Measurements from ENCODE around the gene C21orf58.
"Not testable (repeated sequence)": the region's sequence is repeated elsewhere in the genome, so short reads cannot be mapped to it uniquely, and the experiment has no call there.

Gene C21orf58

GRCh38 chr21:46323710-46324389 lies at the start of gene C21orf58, which contains the start of gene PCNT:
C21orf58 (minus strand) TSS chr21:46323870; CDS start chr21:46322738, 1,132 bp downstream.
PCNT (plus strand) TSS chr21:46324156; CDS start chr21:46324229, 73 bp downstream.
- DNase-seq: peak; percentile 99

- DNase-seq: not testable (repeated sequence)
These were observed 49.3 kb upstream of the C21orf58 start for GRCh38 chr21:46372947-46373346.

DNA sequence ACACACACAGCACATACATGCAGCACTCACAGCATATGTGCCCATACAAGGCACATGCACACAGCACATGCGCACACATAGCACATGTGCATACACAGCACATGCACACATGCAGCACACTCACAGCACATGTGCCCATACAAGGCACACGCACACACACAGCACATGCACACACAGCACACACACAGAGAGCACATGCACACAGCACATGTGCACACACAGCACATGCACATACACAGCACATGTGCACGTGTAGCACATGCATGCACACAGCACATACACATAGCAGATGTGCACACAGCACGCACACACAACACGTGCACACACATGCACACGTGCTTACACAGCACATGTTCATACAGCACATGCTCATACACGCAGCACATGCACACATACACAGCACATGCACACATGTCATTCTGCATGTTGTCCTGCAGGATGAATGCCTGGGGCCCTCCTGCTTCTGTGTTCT lies 48.4 kb upstream of the C21orf58 start:
- DNase-seq: no peak

DNA sequence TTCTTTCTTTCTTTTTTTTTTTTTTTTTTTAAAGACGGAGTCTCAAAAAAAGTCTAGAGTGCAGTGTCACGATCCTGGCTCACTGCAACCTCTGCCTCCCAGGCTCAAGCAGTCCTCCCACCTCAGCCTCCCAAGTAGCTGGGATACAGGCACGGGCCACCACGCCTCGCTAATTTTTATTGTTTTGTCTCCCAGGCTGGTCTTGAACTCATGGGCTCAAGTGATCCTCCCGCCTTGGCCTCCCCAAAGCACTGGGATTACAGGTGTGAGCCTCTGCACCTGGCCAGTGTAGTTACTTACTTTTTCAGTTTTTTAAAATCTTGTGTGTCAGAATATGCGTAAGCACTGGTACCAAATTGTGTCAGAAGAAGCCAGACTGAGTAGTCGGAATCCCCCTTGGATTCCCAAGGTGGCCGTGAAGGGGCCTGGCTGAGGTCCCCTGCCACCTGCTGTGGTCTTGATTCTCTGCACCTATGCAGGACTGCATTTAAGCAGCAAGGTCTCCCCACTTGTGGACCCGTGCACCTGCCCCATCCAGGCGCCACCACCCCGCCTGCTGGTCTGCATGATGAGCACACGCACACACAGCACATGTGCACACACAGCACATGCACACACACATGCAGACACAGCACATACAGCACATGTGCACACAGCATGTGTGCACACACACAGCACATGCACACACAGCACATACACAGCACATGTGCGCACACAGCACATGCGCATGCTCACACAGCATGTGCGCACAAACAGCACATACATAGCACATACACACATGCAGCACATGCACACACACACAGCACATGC lies 47.7 kb upstream of the C21orf58 start:
- no peak for DNase-seq

DNA sequence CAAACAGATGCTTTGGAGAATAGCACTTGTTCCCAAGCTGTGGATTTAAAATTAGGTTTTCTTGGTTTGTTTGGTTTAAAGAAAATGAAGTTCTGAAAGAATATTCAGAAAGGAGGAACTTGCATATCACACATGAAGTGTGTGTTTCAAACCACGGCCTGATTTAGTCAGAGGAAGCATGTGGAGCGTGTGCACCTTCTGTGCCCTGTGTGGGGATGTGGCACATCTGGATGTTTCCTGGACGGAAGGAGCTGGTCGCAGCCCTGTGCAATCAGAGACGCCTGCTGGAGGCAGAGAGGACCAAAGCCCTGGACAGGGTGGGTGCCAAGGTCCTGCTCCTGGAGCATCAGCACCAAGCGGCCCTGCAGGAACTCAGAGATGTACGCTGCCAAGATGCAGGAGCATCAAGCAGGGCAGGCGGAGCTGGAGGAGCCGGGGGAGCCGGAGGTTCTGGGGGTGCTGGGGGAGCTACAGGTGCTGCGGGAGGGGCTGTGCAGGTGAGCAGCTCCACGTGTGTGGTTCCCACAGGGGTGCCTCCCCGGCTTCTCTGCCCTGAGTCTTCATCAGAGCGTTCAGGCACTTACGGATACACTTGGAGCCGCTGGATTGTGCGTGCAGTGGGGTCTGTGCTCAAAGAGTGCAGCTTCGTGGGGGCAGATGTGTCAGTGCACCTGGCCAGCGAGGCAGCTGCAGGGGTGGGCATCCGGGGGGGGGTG lies 46.0 kb upstream of the C21orf58 start:
- peak; percentile 3 for DNase-seq

DNA sequence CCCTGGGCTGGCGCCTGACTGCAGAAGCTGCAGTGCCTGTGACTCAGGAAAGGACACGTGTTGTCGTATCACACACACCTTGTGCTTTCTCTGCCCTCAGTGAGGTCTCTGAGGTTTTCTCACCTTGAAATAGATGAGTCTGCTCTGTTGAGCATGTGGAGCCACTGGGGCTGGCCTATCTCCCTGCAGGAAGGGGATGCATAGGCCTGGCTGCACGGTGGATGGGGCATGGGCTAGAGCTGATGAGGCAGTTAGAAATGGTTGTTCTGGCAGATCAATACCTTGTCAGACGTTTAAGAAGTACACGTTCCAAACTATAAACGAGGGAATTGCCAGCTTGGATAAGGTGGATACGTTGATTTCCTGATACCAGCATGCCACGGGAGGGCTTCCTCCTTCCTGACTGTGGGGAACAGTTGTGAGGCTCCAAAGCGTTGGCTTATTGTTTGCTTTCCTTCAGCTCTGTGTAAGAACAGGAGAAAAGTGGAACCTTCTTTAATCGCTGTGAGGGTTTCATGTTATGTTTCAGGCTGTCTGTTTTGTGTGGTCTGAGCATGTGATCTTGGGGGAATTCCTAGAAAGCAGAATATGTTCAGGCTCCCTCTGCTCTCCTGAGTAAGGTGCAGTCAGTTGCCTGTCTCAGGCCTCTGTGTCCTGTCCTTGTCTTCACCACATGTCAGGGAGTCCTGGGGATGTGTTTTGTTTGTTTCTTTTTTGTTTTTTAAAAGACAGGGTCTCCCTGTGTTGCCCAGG lies 45.0 kb upstream of the C21orf58 start:
- peak; percentile 30 for DNase-seq

GRCh38 chr21:46366966-46367365 lies 43.3 kb upstream of the C21orf58 start:
- DNase-seq: no peak

GRCh38 chr21:46366561-46366960 lies 42.9 kb upstream of the C21orf58 start:
- DNase-seq: no peak

DNA sequence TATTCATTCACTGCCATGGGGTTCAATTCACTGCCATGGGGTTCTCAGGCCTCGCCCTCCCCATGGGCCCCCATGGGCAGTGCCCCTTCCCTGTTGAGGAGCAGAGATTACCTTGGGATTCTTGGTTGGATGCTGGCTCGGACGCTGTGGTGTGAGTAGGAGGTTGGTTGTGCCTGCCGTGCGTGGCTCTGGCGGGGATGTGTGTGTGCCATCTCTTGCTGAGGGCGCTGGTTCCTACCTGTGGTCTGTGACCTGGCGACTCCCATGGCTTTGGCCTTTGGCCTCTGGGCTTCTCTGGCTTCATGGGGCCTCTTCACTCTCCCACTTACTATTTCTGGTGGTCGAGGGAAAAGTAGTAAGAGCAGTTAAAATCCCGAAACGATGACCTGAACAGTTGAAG lies 42.4 kb upstream of the C21orf58 start:
- no peak for DNase-seq

DNA sequence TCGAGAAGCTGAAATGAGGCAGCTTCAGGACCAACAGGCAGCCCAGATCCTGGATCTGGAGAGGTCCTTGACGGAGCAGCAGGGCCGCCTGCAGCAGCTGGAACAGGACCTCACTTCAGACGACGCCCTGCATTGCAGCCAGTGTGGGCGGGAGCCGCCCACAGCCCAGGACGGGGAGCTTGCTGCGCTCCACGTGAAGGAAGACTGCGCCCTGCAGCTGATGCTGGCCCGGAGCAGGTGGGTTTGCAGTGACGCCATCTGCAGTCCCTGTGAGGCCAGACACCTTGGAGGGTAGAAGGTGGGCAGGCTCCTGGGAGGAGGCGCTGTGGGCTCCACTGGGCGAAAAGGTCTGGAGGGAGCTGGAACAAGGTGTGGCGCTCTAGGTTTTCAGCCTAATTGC lies 40.0 kb upstream of the C21orf58 start:
- no peak for DNase-seq

DNA sequence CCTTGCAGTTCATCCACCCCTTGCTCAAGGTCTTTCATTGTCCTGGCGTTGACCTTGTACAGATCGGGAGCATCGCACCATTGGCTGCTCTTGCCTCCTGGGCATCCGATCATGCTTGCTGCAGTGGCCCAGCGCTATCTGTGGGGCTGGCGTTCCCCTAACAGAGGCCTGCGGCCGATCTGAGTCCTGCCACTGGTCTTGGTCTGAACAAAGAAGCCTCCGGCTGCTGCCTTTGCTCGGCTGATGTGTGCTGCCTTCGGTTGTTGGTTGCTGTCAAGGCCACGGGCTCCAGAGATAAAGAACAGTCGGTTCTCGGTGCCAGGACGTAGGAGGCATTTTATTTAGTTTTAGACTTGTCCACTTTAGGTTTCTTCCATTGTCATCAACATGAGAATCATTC lies 39.3 kb upstream of the C21orf58 start:
- DNase-seq: no peak

- DNase-seq: no peak
These were observed 38.3 kb upstream of the C21orf58 start for GRCh38 chr21:46361935-46362334.

DNA sequence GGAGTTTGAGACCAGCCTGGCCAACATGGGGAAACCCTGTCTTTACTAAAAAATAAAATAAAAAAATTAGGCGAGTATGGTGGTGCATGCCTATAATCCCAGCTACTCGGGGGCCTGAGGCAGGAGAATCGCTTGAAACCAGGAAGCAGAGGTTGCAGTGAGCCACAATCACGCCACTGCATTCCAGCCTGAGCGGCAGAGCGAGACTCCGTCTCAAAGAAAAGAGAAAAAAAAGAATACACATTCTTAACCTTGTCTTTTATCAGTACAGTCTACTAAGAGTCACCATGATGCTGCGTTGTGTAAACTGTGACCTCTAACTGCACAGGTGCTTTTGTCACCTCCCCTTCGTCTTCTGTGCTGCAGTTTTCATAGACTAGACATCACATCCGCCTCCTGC lies 37.5 kb upstream of the C21orf58 start:
- DNase-seq: no peak

DNA sequence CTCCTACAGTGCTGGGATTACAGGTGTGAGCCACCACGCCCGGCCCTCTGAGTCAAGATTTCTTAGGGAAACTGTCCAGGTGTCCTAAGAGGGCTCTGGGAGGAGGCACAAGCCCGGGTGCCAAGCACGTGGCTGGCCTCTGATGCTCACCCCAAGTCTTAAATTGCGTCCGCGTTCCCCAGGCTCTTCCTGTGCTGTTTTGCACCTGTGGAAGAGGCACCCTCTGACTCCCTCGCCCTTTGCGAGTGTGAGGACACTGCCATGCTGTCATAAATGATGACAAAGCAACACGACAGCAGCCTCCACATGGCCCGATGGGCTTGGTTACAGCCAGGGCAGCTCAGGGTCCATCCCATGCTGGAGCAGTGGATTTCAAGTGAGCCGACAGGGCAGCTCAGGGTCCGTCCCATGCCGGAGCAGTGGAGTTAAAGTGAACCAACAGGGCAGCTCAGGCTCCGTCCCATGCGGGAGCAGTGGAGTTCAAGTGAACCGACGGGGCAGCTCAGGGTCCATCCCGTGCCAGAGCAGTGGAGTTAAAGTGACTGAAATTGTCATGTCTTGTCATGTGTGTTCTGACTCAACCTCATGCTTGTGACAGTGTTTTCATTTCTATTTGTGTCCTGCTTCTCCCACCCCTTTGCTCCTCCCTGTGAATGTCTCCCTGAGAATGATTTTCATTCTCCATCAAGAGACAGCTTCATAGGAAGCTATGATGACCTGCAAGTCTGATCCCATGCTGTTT lies 34.2 kb upstream of the C21orf58 start:
- DNase-seq: no peak

GRCh38 chr21:46357335-46357604 lies 33.6 kb upstream of the C21orf58 start:
- no peak for DNase-seq

DNA sequence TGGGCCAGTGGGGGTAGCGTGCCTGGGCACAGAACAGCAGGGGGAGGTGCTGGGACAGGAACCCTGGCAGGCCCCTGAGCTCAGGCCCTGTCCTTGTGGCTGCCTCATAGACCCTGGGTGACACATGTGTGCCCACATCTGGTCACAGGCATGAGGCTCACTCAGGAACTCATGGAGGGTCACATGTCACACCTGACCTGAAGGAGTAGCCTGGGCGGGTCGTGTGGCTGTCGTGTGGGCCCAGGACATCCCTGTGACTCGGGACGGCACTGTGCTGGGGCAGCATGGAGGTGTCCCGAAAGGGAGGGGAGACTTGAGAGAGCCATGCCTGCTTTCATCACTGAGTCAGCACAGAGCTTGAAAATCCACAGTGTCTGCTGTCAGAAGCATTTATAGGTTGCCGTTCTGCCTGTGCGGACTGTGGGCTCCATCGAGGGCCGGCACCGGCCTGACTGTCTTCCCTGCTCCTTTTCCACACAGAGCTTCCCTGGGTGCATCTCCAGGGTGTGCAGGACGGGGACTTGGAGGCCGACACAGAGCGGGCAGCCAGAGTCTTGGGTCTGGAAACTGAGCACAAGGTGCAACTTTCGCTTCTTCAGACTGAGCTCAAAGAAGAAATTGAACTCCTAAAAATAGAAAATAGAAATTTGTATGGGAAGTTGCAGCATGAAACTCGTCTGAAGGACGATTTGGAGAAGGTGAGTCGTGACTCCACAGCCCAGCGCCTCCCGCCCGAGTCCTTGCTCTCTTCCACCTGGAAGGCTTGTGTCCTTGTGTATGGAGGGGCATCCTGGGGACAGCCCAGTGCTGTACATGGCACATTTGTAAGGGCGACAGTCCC lies 33.0 kb upstream of the C21orf58 start:
- no peak for DNase-seq

GRCh38 chr21:46356005-46356338 lies 32.3 kb upstream of the C21orf58 start:
- DNase-seq: no peak

GRCh38 chr21:46355161-46356004 lies 31.7 kb upstream of the C21orf58 start:
- DNase-seq: no peak

- DNase-seq: no peak
These were observed 30.8 kb upstream of the C21orf58 start for GRCh38 chr21:46354518-46354917.

GRCh38 chr21:46354046-46354445 lies 30.4 kb upstream of the C21orf58 start:
- no peak for DNase-seq

All from suppressor macrophage treated with lipopolysaccharide for 4 hours (primary cell).